HG03565 (cell line): ENCODE data around the gene GRM8.
"Not testable (repeated sequence)": the region's sequence is repeated elsewhere in the genome, so short reads cannot be mapped to it uniquely, and the experiment has no call there.

Experiments
- ATAC-seq: cut with Tn5 transposase; IDR thresholded peaks from one replicate; pipeline ENCODE4 v1.9.1; 2021; ENCODE audit warnings: mild to moderate bottlenecking, moderate library complexity; ENCODE audit not compliant: unreplicated experiment

GRM8 gene

GRCh38 chr7:126831241-126831640, 421.5 kb downstream of the GRM8 start:
- not testable (repeated sequence) for ATAC-seq

- ATAC-seq, result no peak
Observed at GRCh38 chr7:126820925-126821324, 431.8 kb downstream of the GRM8 start.

GRCh38 chr7:126819197-126819484, 433.6 kb downstream of the GRM8 start:
- ATAC-seq, result no peak

- ATAC-seq, result no peak
Observed at GRCh38 chr7:126818393-126819196, 434.1 kb downstream of the GRM8 start.

- no peak for ATAC-seq
Observed at GRCh38 chr7:126809188-126809587, 443.6 kb downstream of the GRM8 start.

GRCh38 chr7:126806614-126807013, 446.1 kb downstream of the GRM8 start:
- ATAC-seq, result no peak

- ATAC-seq, result no peak
Observed at GRCh38 chr7:126805351-126805750, 447.4 kb downstream of the GRM8 start.

GRCh38 chr7:126804604-126805003, 448.1 kb downstream of the GRM8 start:
- peak; percentile 41 for ATAC-seq

GRCh38 chr7:126803990-126804389, 448.8 kb downstream of the GRM8 start:
- ATAC-seq, result no peak

GRCh38 chr7:126803060-126803665, 449.6 kb downstream of the GRM8 start:
- peak; percentile 94 for ATAC-seq

- no peak for ATAC-seq
Observed at GRCh38 chr7:126801733-126802132, 451.0 kb downstream of the GRM8 start.

GRCh38 chr7:126799541-126799940, 453.2 kb downstream of the GRM8 start:
- no peak for ATAC-seq

- no peak for ATAC-seq
Observed at GRCh38 chr7:126792521-126792920, 460.2 kb downstream of the GRM8 start.

GRCh38 chr7:126791306-126791705, 461.4 kb downstream of the GRM8 start:
- ATAC-seq, result no peak

- ATAC-seq, result no peak
Observed at GRCh38 chr7:126790763-126791162, 462.0 kb downstream of the GRM8 start.

- no peak for ATAC-seq
Observed at GRCh38 chr7:126783613-126784012, 469.1 kb downstream of the GRM8 start.

- peak; percentile 90 for ATAC-seq
Observed at GRCh38 chr7:126780993-126781392, 471.7 kb downstream of the GRM8 start.

GRCh38 chr7:126778101-126778500, 474.6 kb downstream of the GRM8 start:
- no peak for ATAC-seq

- no peak for ATAC-seq
Observed at GRCh38 chr7:126776498-126776897, 476.2 kb downstream of the GRM8 start.

GRCh38 chr7:126774077-126774476, 478.7 kb downstream of the GRM8 start:
- no peak for ATAC-seq

GRCh38 chr7:126768836-126769235, 483.9 kb downstream of the GRM8 start:
- ATAC-seq, result no peak

- peak; percentile 58 for ATAC-seq
Observed at GRCh38 chr7:126760914-126761577, 491.7 kb downstream of the GRM8 start.
